Measurements from ENCODE around the gene CHRD.

CHRD gene

DNA sequence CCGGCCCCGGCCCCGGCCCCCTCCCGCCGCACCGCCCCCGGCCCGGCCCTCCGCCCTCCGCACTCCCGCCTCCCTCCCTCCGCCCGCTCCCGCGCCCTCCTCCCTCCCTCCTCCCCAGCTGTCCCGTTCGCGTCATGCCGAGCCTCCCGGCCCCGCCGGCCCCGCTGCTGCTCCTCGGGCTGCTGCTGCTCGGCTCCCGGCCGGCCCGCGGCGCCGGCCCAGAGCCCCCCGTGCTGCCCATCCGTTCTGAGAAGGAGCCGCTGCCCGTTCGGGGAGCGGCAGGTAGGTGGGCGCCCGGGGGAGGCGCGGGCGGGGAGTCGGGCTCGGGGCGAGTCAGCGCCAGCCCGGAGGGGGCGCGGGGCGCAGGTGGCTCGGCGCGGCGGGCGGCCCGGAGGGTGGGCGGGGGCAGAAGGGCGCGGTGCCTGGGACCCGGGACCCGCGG is 352 bp downstream of the CHRD start:
- H3K4me2 ChIP-seq (ENCODE audit: low read length, poor library complexity, severe bottlenecking), result peak overlapping the region; percentile 80
- no peak overlapping the region for H4K8ac ChIP-seq (ENCODE audit: low read length)
- H3K9ac ChIP-seq (ENCODE audit: low read length), result peak overlapping the region; percentile 32
- H2BK5ac ChIP-seq (ENCODE audit: low read depth, low read length, poor library complexity, severe bottlenecking), result no peak overlapping the region
- no peaks in the 10 kb centered on the region for H3K79me1 ChIP-seq (replicated peaks; ENCODE audit: low read length, poor library complexity, severe bottlenecking)
- H3K4me1 ChIP-seq (ENCODE audit: control insufficient read depth, insufficient read depth, low read depth, low read length), result peaks cover 19% of the 10 kb centered on the region
- no peak overlapping the region for H4K91ac ChIP-seq (ENCODE audit: low read length)
- H3K18ac ChIP-seq (ENCODE audit: low read depth in 1 of 2, low read length in 2 of 2), result peak overlapping the region in 1 of 2 experiments; percentile 53
- H3K27me3 ChIP-seq (ENCODE audit: control insufficient read depth in 1 of 2, insufficient read depth in 1 of 2, low read length in 2 of 2), result peaks cover 39 to 78% of the 10 kb centered on the region in 2 experiments
- H2BK120ac ChIP-seq (ENCODE audit: low read depth, low read length), result peak overlapping the region; percentile 11
- no peak overlapping the region for H3K23ac ChIP-seq (ENCODE audit: low read length in 2 of 2)
- DNase-seq, result peak; percentile 54
- H2BK15ac ChIP-seq (ENCODE audit: low read depth, poor library complexity, severe bottlenecking), result peak overlapping the region; percentile 13
- H3K14ac ChIP-seq (ENCODE audit: low read length in 2 of 2), result no peak overlapping the region
- H3K4me3 ChIP-seq (ENCODE audit: insufficient read depth in 1 of 2, low read depth in 1 of 2, low read length in 2 of 2), result peak overlapping the region; percentile 42 to 69
- no peak overlapping the region for H3K27ac ChIP-seq (ENCODE audit: low read length, poor library complexity, severe bottlenecking)
- no peak overlapping the region for H2AFZ ChIP-seq (ENCODE audit: low read depth, low read length)
- no peaks in the 10 kb centered on the region for H3K9me3 ChIP-seq (ENCODE audit: control insufficient read depth, low read length)
- WGBS, result 0% methylated on average over 24 of the region's 62 CpGs
- H2AK5ac ChIP-seq (ENCODE audit: low read length, severe bottlenecking), result no peak overlapping the region
- no peaks in the 10 kb centered on the region for H3K36me3 ChIP-seq (ENCODE audit: control insufficient read depth in 1 of 2, insufficient read depth in 2 of 2, low read depth in 1 of 2, low read length in 2 of 2)
- no peak overlapping the region for H2BK12ac ChIP-seq (ENCODE audit: low read length in 2 of 2)
- no peak overlapping the region for H3K4ac ChIP-seq (ENCODE audit: low read depth in 1 of 2, low read length in 2 of 2)

DNA sequence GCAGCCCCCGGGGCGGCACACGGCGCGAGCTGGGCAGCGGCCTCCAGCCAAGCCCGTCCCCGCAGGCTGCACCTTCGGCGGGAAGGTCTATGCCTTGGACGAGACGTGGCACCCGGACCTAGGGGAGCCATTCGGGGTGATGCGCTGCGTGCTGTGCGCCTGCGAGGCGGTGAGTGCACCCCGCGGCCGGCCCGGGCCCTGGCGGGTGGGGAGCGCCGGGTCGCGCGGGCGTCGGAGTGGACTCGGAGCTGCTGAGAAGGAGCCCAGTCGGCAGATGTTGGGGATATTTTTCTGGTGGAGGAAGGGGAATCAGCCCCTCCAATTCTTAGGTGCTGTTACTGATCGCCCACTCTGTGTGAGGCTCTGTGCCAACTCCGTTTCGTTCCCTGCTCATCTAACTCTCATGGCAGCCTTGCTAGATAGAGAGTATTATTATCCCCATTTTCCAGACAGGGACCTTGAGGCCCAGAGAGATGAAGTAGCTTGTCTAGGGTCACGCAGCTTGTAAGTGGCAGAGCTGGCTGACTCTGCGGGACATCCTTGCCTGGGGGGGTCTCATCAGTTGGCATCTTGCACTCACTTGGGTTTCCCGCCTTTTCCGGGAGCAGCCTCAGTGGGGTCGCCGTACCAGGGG is 890 bp downstream of the CHRD start:
- Histone ChIP-seq H3K79me1 (replicated peaks; ENCODE audit: low read length, poor library complexity, severe bottlenecking) (no peaks in the 10 kb centered on the region), H3K14ac (ENCODE audit: low read length in 2 of 2) (no peak overlapping the region), H3K27ac (ENCODE audit: low read length, poor library complexity, severe bottlenecking) (no peak overlapping the region), H3K4me2 (ENCODE audit: low read length, poor library complexity, severe bottlenecking) (peak overlapping the region; percentile 80), H3K27me3 (ENCODE audit: control insufficient read depth in 1 of 2, insufficient read depth in 1 of 2, low read length in 2 of 2) (peaks cover 37 to 74% of the 10 kb centered on the region in 2 experiments), H2BK12ac (ENCODE audit: low read length in 2 of 2) (no peak overlapping the region), H2BK5ac (ENCODE audit: low read depth, low read length, poor library complexity, severe bottlenecking) (no peak overlapping the region), H3K36me3 (ENCODE audit: control insufficient read depth in 1 of 2, insufficient read depth in 2 of 2, low read depth in 1 of 2, low read length in 2 of 2) (no peaks in the 10 kb centered on the region), H2BK120ac (ENCODE audit: low read depth, low read length) (no peak overlapping the region), H3K23ac (ENCODE audit: low read length in 2 of 2) (peak overlapping the region in 1 of 2 experiments; percentile 98), H2AFZ (ENCODE audit: low read depth, low read length) (peak overlapping the region; percentile 58), H4K8ac (ENCODE audit: low read length) (peak overlapping the region; percentile 14), H2AK5ac (ENCODE audit: low read length, severe bottlenecking) (no peak overlapping the region), H3K18ac (ENCODE audit: low read depth in 1 of 2, low read length in 2 of 2) (peak overlapping the region in 1 of 2 experiments; percentile 53), H3K9me3 (ENCODE audit: control insufficient read depth, low read length) (no peaks in the 10 kb centered on the region), H3K4me3 (ENCODE audit: insufficient read depth in 1 of 2, low read depth in 1 of 2, low read length in 2 of 2) (peak overlapping the region; percentile 42 to 69), H3K9ac (ENCODE audit: low read length) (peak overlapping the region; percentile 32), H4K91ac (ENCODE audit: low read length) (no peak overlapping the region), H3K4ac (ENCODE audit: low read depth in 1 of 2, low read length in 2 of 2) (no peak overlapping the region), H2BK15ac (ENCODE audit: low read depth, poor library complexity, severe bottlenecking) (no peak overlapping the region), H3K4me1 (ENCODE audit: control insufficient read depth, insufficient read depth, low read depth, low read length) (peaks cover 19% of the 10 kb centered on the region)
- DNase-seq, result no peak
- WGBS, result 2% methylated on average over 31 of the region's 42 CpGs

DNA sequence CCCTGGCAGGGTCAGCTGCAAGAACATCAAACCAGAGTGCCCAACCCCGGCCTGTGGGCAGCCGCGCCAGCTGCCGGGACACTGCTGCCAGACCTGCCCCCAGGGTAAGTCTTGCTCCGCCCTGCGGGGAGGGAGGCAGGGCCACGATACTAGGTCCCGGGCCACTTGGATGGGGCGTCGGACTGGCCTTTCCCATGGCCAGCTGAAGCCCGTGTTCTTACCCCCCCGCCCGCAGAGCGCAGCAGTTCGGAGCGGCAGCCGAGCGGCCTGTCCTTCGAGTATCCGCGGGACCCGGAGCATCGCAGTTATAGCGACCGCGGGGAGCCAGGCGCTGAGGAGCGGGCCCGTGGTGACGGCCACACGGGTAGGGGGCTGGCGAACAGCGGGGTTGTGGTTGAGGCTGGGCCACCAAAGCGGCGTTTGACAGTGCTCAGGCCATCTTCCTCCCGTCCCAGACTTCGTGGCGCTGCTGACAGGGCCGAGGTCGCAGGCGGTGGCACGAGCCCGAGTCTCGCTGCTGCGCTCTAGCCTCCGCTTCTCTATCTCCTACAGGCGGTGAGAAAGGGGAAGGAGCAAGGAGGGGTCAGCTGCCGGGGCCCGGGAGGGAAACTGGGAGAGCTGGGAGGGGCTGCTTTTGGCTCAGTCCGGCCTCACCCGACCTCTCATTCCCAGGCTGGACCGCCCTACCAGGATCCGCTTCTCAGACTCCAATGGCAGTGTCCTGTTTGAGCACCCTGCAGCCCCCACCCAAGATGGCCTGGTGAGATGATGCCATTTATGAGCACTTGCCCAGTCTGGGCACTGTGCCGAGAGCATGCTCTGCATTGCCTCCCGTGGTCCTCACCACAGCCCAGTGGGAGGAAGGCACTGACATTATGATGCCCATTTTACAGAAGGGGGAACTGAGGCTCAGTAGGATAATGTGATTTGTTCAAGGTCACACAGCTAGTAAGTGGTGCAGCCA is 1.7 kb downstream of the CHRD start:
- no peaks in the 10 kb centered on the region for H3K36me3 ChIP-seq (ENCODE audit: control insufficient read depth in 1 of 2, insufficient read depth in 2 of 2, low read depth in 1 of 2, low read length in 2 of 2)
- H3K27ac ChIP-seq (ENCODE audit: low read length, poor library complexity, severe bottlenecking), result no peak overlapping the region
- DNase-seq, result peak; percentile 39
- no peaks in the 10 kb centered on the region for H3K79me1 ChIP-seq (replicated peaks; ENCODE audit: low read length, poor library complexity, severe bottlenecking)
- peak overlapping the region; percentile 30 for H3K4me2 ChIP-seq (ENCODE audit: low read length, poor library complexity, severe bottlenecking)
- peak overlapping the region in 1 of 2 experiments; percentile 98 for H3K23ac ChIP-seq (ENCODE audit: low read length in 2 of 2)
- WGBS, result 8% methylated on average over 42 of the region's 55 CpGs
- no peak overlapping the region for H2BK15ac ChIP-seq (ENCODE audit: low read depth, poor library complexity, severe bottlenecking)
- no peak overlapping the region for H2BK120ac ChIP-seq (ENCODE audit: low read depth, low read length)
- H4K91ac ChIP-seq (ENCODE audit: low read length), result no peak overlapping the region
- no peak overlapping the region for H4K8ac ChIP-seq (ENCODE audit: low read length)
- H3K9me3 ChIP-seq (ENCODE audit: control insufficient read depth, low read length), result no peaks in the 10 kb centered on the region
- H3K9ac ChIP-seq (ENCODE audit: low read length), result no peak overlapping the region
- H3K4me3 ChIP-seq (ENCODE audit: insufficient read depth in 1 of 2, low read depth in 1 of 2, low read length in 2 of 2), result peak overlapping the region; percentile 3 to 69
- no peak overlapping the region for H2BK12ac ChIP-seq (ENCODE audit: low read length in 2 of 2)
- no peak overlapping the region for H3K4ac ChIP-seq (ENCODE audit: low read depth in 1 of 2, low read length in 2 of 2)
- H3K14ac ChIP-seq (ENCODE audit: low read length in 2 of 2), result no peak overlapping the region
- H3K18ac ChIP-seq (ENCODE audit: low read depth in 1 of 2, low read length in 2 of 2), result peak overlapping the region in 1 of 2 experiments; percentile 55
- H2AK5ac ChIP-seq (ENCODE audit: low read length, severe bottlenecking), result no peak overlapping the region
- peaks cover 34 to 76% of the 10 kb centered on the region in 2 experiments for H3K27me3 ChIP-seq (ENCODE audit: control insufficient read depth in 1 of 2, insufficient read depth in 1 of 2, low read length in 2 of 2)
- H3K4me1 ChIP-seq (ENCODE audit: control insufficient read depth, insufficient read depth, low read depth, low read length), result peaks cover 22% of the 10 kb centered on the region
- H2BK5ac ChIP-seq (ENCODE audit: low read depth, low read length, poor library complexity, severe bottlenecking), result no peak overlapping the region
- no peak overlapping the region for H2AFZ ChIP-seq (ENCODE audit: low read depth, low read length)

Data from mesenchymal stem cell (in vitro differentiated cells and primary cell).